H7 (cell line): ENCODE data around the gene AFDN. TPM values are rescaled to one million over a fixed set of nuclear protein-coding genes. Genes with fewer than 3 reads are reported as not detected.
A peak's percentile ranks its signal among the peaks of the same experiment; 100 is the strongest.

Experiments
- DNase-seq: peaks from one replicate; pipeline ENCODE4 v3.0.0; 2012
- H3K27me3 ChIP-seq: 2 replicates; pipeline ENCODE4 v1.6.0; 2011; ENCODE audit warnings: mild to moderate bottlenecking, low read length; ENCODE audit not compliant: control insufficient read depth, insufficient read depth
- H3K36me3 ChIP-seq: replicated peaks from 2 replicates; pipeline ENCODE4 v1.5.1; 2011; ENCODE audit warnings: low read length; ENCODE audit not compliant: control insufficient read depth, insufficient read depth
- H3K4me3 ChIP-seq: 2 replicates; pipeline ENCODE4 v1.5.1; 2011; ENCODE audit warnings: low read depth, mild to moderate bottlenecking, control low read depth, low read length, moderate library complexity; ENCODE audit not compliant: insufficient read depth
- total RNA-seq: library from RNA; depleted of rRNA; stranded (reverse); fragments of >200 nt; shearing (Covaris generic); gene quantifications from 2 replicates; pipeline ENCODE4 v1.2.3, GENCODE V29; 2014; rRNA removed

The AFDN gene, protein sequence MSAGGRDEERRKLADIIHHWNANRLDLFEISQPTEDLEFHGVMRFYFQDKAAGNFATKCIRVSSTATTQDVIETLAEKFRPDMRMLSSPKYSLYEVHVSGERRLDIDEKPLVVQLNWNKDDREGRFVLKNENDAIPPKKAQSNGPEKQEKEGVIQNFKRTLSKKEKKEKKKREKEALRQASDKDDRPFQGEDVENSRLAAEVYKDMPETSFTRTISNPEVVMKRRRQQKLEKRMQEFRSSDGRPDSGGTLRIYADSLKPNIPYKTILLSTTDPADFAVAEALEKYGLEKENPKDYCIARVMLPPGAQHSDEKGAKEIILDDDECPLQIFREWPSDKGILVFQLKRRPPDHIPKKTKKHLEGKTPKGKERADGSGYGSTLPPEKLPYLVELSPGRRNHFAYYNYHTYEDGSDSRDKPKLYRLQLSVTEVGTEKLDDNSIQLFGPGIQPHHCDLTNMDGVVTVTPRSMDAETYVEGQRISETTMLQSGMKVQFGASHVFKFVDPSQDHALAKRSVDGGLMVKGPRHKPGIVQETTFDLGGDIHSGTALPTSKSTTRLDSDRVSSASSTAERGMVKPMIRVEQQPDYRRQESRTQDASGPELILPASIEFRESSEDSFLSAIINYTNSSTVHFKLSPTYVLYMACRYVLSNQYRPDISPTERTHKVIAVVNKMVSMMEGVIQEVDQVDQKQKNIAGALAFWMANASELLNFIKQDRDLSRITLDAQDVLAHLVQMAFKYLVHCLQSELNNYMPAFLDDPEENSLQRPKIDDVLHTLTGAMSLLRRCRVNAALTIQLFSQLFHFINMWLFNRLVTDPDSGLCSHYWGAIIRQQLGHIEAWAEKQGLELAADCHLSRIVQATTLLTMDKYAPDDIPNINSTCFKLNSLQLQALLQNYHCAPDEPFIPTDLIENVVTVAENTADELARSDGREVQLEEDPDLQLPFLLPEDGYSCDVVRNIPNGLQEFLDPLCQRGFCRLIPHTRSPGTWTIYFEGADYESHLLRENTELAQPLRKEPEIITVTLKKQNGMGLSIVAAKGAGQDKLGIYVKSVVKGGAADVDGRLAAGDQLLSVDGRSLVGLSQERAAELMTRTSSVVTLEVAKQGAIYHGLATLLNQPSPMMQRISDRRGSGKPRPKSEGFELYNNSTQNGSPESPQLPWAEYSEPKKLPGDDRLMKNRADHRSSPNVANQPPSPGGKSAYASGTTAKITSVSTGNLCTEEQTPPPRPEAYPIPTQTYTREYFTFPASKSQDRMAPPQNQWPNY (N-terminal part only)
- total RNA-seq: 67.6 and 107 TPM in 2 replicates

DNA sequence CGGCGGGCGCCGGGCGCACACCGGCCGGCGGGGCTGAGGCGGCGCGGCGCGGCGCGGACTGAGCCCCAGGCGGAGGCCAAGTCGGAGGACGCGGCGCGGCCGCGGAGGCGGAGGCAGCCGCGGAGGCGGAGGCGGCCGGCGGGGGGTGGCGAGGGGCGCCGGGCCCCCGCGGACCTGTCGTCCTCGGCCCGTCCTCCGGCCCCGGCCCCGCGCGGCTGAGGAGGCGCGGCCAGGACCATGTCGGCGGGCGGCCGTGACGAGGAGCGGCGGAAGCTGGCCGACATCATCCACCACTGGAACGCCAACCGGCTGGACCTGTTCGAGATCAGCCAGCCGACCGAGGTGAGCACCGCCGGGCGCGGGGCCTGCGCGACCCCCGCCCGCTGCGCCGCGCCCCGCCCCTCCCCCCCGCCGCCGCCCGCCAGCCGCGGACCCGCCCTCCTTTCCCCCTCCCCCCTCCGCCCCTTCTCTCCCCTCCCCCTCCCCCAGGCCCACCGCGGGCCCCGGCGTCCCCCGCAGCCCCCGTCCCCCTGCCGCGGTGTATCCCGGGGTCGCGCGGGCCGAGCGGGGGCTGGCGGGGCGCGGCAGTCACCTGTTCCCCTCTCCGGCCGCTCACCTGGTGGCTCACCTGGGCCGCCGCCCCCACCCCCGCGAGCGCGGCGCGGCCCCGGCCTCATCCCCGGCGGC is at the start of gene AFDN:
Gene AFDN (plus strand): TSS at position 16 of the 687 bp plus-strand sequence. CDS start 222 bp downstream, at position 238.
- H3K27me3 ChIP-seq: no peaks in the 10 kb centered on the region
- no peaks in the 10 kb centered on the region for H3K36me3 ChIP-seq
- peak; percentile 89 for DNase-seq
- peak within 1 kb of the TSS; percentile 92 for H3K4me3 ChIP-seq

DNA sequence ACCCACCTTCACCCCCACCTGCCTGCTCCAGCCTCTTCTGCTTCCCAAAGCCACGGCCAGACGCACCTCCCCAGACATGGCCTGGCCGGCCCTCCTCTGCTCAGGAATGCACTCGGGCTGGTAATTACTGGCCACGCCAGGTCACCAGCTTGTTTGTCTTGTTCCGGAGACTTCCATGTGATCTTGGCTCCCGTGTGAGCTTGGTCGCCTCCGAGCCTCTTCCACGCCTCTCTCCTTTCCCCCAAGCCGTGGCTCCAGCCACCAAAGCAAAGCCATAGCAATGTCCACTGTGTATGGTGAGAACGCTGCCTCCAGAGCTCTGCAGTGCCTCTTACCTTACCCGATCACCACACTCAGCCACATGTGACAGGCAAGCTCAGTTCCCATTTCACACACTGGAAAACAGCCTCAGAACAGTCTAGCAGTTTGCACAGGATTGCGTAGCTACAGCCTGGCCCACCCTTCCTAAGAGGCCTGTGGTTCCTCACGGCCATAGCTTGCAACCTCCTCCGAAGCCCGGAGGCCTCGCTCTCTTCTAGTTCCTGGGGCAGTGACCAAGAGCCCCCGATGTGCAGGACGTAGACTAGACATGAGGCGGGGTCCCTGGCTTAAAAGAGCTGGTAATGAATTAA is 48.1 kb upstream of the AFDN start:
- Histone ChIP-seq H3K4me3 (no peak overlapping the region), H3K27me3 (no peaks in the 10 kb centered on the region), H3K36me3 (no peaks in the 10 kb centered on the region)
- DNase-seq: no peak

DNA sequence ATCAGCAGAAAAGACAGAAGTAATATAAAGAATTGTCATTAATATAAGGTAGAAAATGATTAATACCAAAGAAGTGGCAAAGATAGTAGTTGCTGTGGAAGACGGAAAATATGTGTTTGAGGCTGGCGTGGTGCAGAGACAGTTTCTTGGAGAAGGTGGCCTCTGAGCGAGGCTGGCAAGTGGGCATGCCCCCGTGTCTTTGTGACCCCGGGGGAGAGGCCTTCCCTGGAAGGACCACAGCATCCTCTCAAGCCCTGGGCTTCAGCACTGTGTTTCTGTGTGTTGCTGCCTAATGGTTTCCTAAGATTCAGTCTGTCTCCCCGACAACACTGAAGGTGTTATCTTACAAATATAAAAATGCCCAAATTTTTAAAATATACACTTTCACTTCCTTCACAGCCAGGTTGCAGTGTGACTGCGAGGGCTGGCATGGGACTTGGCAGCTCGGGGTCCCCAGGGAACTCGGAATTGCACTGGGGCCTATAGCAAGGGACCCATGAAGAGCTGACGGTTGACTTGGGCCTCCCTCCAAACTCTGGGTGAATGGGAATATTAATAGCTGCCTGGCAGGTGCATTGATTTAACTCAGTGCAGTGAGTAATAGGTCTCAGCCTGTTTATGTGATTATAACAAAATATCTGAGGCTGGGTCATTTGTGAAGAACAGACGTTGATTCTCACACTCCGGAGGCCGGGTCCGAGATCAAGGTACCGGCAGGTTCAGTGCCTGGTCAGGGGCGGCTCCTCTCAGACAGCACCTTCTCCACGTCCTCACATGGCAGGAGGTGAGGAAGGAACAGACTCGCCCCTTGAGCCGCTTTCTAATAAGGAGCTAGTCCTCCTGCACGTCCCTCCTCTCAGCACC is 47.4 kb upstream of the AFDN start:
- Histone ChIP-seq H3K36me3 (no peaks in the 10 kb centered on the region), H3K4me3 (no peak overlapping the region), H3K27me3 (no peaks in the 10 kb centered on the region)
- DNase-seq: no peak

DNA sequence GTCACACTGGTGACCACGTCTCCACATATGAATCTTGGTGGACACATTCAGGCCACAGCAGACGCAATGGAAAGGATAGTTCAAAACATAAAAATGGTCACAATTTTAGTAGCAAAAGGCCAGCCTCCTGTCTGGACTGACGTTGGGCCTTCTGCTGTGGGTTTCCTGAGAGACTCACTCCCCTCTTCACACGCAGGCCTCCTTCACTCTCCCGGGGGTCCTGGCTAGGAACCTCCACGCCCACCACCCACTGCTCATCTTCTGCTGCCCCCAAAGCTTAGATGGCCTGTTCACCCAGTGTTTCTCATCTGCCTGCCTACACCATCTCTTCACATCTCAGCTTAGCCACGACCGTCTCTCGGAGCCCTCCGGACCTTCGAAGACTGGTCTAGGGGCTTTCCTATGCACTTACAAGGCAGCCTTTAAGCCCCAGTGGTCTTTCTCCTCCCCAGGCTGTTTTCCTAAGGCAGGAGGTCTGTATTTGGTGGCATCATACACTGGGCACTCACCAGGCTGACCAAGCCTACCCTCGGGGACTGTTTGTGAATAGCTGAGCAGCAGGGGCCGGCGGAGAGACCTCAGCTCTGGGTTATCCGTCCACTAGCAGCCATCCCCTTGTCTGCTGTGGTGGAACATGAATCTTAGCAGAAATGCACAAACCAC is 46.6 kb upstream of the AFDN start:
- Histone ChIP-seq H3K4me3 (no peak overlapping the region), H3K27me3 (no peaks in the 10 kb centered on the region)
- no peak for DNase-seq

DNA sequence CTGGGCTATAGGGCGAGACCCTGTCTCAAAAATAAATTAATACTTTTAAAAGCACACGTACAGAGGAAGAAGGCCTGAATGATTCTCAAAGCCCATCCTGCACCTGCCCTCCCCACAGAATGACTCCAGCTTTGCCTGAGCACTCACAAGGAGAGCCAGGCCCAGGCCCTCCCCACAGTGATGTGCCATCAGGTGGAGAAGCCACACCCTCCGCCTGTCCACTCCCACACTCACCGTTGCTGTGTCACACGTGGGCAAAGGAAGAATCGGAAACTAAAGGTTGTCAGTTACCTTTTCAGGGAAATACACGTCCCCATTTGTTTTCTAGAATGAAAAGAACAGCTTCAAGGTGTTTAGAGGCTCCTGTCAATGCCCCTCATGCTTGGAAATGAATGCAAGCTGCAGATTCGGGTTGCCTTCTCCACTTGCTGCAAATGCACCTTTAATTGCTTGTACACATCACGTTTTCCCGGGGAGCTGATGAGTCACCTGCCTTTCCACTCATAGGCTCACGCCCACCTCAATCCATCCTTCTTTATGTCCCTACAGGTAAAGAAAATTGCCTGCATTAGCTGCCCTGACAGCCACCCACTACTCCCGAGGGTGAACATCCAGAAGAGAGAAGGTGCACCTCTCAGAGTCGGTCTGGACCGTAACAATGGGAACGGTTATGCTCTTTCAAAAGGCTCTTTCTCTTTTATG is 45.5 kb upstream of the AFDN start:
- no peak overlapping the region for H3K4me3 ChIP-seq
- DNase-seq: no peak
- no peaks in the 10 kb centered on the region for H3K36me3 ChIP-seq
- H3K27me3 ChIP-seq: no peaks in the 10 kb centered on the region

More for the DNA sequence above, 46.6 kb upstream of the AFDN start:
- no peaks in the 10 kb centered on the region for H3K36me3 ChIP-seq

DNA sequence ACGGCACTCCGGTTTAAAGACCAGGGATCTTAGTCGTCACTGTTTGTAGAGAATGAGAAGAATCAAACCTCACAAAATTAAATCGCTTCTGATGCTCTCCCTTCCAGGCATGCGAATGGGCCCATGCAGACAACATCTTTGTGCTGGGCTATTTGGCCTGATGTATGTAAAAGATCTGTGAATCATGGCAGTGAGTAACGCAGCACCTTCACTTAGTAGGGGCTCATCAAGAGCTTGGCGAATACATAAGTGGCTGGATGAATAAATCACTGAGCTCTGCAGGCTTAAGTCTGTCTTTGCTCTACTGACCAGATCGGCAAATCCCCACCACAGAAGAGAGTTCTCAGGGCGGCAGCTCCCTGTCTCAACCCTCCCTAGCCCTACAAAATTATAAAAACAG is 44.8 kb upstream of the AFDN start:
- no peaks in the 10 kb centered on the region for H3K36me3 ChIP-seq
- no peak overlapping the region for H3K4me3 ChIP-seq
- H3K27me3 ChIP-seq: no peaks in the 10 kb centered on the region
- DNase-seq: no peak

DNA sequence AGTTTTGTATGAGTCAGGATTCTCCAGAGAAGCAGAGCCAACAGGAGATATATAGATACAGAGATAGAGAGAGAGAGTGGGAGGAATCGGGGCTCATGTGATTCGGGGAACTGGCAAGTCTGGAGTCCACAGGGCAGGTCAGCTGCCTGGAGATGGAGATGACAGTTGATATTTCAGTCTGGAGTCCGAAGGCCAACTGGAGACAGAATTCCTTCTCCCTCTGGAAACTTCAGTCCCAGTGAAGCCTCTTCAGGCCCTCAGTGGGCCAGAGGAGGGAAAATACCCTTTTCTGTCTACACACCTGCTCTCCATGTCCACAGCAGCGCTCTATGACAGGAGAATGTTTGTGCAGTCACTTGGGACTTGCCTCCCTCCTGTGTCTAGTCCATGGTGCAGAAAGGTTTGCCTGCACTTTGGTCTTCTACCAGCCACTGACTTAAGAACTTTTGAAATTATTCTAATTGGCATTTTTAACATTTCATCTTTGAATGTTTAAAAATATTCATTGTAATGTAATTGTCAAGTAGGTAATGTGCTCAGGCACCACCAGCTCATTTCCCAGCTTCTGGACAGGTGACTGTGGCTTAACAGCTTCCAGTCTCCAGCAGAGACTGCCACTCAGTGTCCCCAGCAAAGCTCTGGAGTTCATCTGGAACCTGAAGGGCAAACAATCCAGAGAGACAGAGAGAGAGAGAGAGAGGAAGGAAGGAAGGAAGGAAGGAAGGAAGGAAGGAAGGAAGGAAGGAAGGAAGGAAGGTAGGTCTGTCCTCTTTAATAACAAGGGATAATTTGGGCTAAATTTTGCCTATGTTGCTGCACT is 43.8 kb upstream of the AFDN start:
- no peaks in the 10 kb centered on the region for H3K27me3 ChIP-seq
- DNase-seq: no peak

DNA sequence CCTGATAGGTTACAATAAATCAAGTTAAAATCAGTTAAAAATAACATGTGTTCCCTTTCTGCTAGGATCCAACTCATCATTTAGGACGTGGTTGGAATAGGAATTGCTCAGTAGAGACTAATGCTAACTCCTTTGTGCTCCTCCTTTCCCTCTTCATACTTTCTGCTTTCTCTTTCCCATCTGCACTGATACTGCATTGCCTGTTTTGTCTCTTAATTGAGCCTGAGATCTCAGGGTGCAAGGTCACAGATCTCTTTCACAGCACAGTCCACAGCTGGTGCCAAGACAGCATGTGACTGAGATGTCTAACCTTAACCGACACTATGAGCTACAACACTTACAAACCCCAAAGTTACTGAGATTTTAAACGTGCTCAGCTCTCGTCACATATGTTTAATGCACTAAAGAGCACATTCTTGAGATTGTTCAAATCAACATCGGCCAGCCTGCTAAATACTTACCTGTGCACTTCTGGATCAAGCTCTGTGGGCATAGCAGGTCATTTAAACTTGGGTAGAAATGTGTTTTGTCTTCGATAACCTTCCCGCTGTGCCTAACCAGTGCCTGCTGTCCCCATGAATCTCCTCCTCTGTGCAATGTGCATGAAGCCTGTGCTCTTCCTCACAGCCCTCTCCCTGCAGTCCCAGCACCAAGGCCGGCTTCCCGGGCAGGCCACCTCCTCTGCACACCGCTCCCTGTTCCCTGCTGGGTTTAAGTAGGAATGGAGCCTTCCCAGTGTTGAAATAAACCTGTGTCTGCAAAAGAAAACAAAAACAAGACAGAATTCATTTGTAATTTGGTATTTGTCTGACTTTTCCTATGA is 39.6 kb upstream of the AFDN start:
- no peak overlapping the region for H3K4me3 ChIP-seq
- peak; percentile 60 for DNase-seq
- H3K36me3 ChIP-seq: no peaks in the 10 kb centered on the region
- no peaks in the 10 kb centered on the region for H3K27me3 ChIP-seq

More for the DNA sequence above, 43.8 kb upstream of the AFDN start:
- H3K36me3 ChIP-seq: no peaks in the 10 kb centered on the region
- H3K4me3 ChIP-seq: no peak overlapping the region

DNA sequence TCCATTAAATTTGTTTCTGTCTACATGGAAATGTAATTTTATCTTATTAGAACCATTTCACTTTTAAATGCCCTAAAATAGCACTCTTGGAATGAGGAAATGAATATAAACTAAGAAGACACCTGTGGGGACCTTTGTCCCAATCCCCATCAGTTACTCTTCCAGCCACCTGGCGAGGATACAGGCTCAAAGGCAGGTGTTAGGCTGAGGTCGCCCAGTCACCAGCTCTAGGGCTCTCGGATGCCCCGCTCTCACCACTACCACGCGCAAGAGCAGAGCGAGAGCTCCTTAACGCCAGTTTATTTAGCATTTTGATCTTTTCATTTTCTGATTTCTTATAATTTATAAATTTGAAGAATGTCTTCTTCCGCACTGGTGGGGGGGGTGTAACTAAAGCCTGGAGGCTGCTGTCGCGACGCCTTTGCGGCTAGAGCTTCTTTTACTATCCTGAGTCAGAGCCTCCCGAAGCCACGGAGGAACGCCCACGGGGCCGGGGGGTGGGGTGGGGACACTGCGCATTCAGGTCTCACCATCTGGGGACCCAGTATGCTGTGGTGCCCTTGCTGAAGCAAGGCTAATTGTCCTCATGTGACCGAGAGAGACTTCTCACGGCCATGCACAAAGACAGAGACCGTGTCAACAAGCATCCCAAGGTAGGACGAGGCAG is 38.7 kb upstream of the AFDN start:
- DNase-seq: peak; percentile 64
- no peaks in the 10 kb centered on the region for H3K36me3 ChIP-seq
- H3K27me3 ChIP-seq: no peaks in the 10 kb centered on the region

DNA sequence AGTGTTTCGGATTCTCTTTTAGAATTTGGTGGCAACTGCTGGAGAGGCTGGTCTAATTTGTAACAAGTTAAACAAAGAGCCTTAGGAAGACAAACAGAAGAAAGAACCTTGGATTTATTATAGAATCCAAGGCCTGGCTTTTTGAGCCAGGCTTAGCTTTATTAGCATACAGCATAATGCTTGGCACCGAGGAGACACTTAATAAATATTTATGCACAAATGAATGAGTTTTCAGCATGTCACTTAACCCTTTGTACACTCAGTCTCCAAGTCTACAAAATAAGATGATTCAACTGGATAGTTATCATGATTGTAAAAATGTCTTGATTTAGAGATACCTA is 38.2 kb upstream of the AFDN start:
- Histone ChIP-seq H3K27me3 (no peaks in the 10 kb centered on the region), H3K4me3 (no peak overlapping the region), H3K36me3 (no peaks in the 10 kb centered on the region)
- DNase-seq: no peak

More for the DNA sequence above, 38.7 kb upstream of the AFDN start:
- no peak overlapping the region for H3K4me3 ChIP-seq
